DMS114 treated with DMSO at 0.1 percent for 48 hours (cell line): ENCODE measurements around the gene ST6GALNAC6.
"Not testable (repeated sequence)": the region's sequence is repeated elsewhere in the genome, so short reads cannot be mapped to it uniquely, and the experiment has no call there.

Experiments
- DNase-seq: peaks from one replicate; lab custom pipeline; 2025; ENCODE audit not compliant: unreplicated experiment; lab: John Stamatoyannopoulos, UW

The ST6GALNAC6 gene

DNA sequence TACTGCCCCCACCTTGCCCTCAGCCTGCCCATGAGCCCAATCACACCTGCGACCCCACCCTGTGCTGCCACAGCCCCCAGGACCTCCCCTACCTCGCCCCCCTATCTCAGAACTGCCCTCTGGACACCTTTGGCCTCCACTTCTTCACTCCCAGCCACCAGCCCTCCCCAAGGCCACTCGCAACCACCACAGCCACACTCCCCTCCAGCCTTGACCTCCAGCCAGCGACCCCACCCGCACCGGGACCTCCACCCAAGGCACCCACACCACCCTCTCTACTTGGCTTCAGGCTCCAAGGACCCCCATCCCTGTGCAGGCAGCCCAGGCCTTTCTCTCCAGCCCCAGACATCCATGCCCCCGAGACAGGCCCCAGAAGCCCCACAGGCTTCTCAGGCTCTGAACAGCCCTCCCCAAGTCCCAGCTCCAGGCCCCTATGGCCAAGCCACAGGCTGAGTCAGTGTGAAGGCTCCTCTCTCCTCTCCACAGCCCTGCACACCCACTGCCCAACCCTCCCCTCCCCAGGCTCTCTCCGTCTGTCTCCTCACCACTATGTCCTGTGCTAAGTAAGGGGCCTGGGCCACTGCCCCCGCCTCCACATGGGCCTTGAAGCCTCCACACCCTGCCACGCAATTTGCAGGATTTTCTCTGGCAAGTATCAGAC, 24.0 kb downstream of the ST6GALNAC6 start:
- no peak for DNase-seq

DNA sequence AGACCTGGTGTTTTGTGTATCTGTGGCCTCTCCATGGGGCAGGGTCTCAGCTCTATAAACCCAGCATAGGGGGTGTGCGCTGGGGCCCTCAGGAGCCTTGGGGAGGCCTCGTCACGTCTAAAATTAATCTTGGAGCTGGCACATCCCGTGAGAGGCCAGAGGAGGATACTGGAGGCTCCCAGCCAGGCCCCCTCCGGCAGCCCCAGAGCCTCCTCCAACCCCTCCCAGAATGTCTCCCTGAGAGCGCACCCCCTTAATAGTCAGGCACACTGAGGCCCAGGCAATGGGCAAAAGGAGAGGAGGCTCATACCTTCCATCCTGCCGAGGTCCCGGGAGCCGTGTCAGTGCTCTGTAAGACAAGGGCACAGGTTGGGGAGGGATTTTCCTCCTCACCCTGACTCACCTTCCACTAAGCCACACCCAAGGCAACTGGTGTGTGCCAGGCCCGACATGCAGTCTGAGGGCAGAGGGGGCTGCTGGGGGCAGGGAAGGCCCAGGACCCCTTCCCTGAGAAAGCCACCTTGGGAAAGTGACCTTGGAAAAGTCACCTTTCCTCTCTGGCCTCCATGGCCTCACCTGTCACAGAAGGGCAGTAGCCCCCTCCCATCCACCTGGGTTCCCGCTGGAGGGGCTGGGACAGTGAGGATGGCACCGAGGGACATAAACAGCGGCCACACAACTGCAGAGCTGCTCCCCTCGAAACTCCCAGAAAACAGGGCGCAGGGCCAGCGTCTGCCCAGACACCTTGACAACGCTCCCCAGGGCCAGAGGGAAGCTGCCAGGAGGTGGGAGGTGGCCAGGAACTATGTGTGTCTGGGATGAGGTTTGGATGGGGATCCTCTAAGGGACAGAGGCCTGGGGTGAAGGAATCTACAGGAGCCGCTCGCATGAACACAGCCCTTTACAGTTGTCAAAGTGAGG, 24.8 kb downstream of the ST6GALNAC6 start:
- no peak for DNase-seq

DNA sequence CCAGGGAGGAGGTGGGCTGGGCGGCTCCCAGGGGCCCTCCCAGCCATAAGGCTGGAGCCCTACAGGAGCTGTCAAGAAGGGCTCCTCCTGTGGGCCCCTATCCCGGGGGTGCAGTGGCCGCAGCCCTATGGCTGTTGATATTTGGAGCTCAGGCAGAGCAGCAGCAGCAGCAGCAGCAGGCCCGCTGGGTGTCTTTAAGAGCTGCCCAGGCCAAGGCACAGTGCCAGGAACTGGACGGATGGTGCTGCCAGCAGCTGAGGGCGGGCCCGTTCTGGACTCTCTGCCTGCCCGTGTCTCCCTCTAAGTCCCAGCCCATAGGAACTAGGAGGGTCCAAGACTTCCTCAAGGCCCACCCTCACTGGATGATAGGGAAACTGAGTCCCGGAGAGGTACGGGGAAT, 25.5 kb downstream of the ST6GALNAC6 start:
- DNase-seq = no peak

GRCh38 chr9:127873223-127873691, 26.1 kb downstream of the ST6GALNAC6 start:
- DNase-seq = no peak

DNA sequence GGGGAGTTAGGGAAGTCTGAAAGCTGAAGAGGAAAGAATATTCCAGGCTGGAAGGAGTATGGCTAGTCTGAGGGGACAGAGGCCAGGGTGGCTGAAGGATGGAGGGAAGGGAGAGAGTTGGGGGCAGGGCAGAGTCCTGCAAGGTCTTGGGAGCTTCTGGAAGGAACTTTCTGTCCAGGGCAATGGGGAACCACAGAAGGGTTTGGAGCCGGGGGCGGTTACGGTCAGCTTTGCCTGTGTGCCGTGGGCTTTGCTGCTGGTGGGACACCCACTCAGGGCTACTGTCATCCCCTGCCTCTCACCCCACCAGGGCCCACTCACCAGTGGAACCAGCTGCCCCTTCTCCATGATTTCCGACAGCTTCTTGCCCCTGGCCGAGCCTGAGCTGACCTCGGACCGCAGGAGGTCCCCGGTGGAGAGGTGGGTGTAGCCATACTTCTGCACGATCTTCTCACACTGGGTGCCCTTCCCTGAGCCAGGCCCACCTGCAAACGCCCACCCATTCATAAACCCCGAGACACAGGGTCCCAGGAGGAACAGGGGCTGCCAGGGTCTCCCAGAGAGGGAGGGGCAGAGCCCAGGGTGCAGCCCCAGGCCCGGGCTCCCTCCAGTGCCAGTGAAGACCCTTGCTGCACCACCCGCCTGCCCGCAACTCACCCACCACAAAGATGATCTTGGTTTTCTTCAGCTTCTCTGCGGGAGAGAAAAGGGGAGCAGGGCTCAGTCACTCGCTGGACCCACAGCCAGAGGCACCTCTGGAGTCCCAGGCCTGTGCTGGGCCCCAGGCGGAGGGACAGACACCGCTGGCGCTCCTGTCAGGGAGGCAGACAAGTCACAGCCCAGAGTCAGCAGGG, 26.8 kb downstream of the ST6GALNAC6 start:
- no peak for DNase-seq

GRCh38 chr9:127871531-127871930, 27.9 kb downstream of the ST6GALNAC6 start:
- no peak for DNase-seq

GRCh38 chr9:127870887-127871286, 28.5 kb downstream of the ST6GALNAC6 start:
- DNase-seq = no peak

GRCh38 chr9:127870153-127870491, 29.3 kb downstream of the ST6GALNAC6 start:
- not testable (repeated sequence) for DNase-seq

GRCh38 chr9:127869310-127870152, 29.9 kb downstream of the ST6GALNAC6 start:
- DNase-seq = peak; percentile 28

DNA sequence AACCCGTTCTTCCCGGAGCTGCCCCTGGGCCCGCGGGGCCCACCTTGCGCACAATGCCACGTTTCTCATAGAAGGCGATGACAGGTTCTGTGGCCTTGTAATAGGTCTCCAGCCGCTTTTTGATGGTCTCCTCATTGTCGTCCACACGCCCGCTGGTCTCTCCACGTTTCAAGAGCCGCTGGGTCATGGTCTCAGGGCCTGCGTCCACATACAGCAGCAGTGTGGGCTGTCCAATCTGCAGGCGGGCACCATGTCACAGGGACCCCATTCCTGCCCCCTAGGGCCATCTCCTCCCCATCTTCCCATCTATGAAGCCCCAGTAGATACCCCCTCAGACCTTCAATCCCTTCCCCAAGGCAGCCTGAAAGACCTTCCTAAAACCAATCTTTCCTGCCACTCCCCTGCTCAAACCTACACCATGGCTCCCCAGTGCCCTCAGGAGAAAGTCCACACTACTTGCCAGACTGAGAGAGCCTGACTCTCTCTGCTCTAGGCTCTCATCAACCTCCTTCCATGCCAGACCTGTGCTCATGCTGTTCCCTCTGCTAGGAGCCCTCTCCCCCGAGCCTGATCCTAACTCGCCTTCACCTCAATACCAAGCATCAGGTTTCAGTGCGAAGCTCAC, 31.0 kb downstream of the ST6GALNAC6 start:
- no peak for DNase-seq

GRCh38 chr9:127867356-127868277, 31.8 kb downstream of the ST6GALNAC6 start:
- no peak for DNase-seq

DNA sequence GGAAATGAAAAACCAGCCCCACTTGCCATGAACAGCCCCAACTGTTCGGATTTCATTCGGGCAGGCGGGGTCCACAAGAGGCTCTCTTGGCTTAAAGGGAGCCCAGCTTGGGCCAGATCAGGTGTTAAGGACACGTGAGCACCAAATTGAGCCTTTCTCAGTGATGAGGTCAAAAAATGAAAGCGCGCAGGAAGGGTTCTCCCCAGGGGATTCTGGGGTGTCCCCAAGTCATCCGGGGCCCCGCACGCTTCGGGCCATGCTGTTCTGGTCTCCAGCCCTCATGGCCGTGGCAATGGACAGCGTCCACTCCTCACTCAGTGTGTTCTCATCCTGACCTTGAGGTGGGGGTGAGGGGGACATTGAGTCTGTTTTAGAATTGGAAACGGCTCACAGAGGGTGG, 32.9 kb downstream of the ST6GALNAC6 start:
- DNase-seq = no peak

- no peak for DNase-seq
These were observed 33.5 kb downstream of the ST6GALNAC6 start for GRCh38 chr9:127865645-127866464.

GRCh38 chr9:127863191-127863621, 36.2 kb downstream of the ST6GALNAC6 start:
- no peak for DNase-seq

DNA sequence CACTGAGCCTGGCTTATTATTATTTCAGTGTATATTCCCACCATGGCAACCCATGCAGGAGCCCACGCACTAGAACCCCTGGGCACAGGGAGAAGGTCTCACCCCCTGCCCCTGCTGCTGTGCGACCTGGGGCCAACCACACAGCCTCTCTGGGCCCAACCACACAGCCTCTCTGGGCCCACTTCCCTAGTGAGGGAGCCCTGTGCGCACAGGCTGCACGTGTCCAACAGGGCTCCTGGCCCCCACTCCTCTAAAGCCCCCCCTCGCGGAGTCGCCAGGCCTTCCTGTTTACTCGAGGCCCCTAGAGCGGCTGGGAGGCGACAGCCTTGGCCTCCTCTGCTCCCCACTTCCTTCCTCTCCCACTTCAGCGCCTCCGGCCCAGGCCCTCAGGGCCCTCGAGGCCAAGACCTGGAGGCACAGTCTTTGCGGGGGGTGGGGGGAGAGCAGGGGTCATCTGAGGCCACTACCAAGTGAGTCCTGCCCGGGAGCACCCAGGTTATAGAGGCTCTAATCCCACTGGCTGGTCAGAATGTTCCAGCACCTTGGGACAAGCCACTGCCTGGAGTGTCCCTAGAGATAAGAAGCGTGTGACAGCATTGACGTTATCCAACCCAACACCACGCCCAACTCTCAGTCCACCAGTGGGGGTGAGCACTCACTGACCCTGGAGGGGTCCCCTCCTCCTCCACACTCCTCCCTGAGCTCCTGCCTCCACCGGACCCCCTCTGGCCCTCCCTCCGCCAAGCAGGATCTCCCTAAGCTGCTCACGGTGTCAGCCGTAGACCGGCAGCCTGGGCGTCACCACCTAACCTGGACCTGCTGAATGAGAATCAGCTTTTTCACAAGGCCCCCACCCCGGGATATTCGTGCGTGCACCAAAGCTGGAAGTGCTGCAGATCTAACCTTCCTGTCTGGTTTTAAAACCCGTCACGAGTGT, 37.1 kb downstream of the ST6GALNAC6 start:
- DNase-seq = no peak

GRCh38 chr9:127860779-127861178, 38.6 kb downstream of the ST6GALNAC6 start:
- DNase-seq = no peak

- no peak for DNase-seq
These were observed 39.1 kb downstream of the ST6GALNAC6 start for GRCh38 chr9:127860260-127860659.
